Measurements from ENCODE around the gene EXOC4.

DNA sequence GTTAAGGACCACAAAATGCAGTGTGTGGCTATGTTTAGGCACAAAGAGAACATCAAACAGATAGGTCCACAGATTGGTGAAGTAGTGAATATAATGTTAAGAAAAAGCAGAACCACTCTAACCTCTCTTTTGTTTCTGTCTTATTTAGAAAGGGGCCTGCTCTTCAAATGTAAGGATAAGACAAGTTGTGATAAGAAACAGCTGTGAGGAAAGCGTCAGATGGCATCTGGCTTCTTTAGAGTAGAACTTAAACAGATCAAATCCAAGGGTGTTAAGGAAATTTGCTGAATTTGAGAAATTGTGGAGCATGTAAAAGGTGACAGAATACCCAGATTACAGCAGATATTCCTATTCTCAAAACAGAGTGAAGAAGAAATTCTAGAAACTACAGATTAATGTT, 723.3 kb downstream of the EXOC4 start:
- TF ChIP-seq ZNF274 (IDR thresholded peaks at IDR 0.05; ENCODE audit: low read depth, low read length) (no peak), SUZ12 (IDR thresholded peaks at IDR 0.05; ENCODE audit: extremely low read depth, insufficient read depth, insufficient read length) (no peak), YY1 (IDR thresholded peaks at IDR 0.05; ENCODE audit: insufficient read depth, insufficient read length) (no peak)

All from NT2/D1 (cell line).